Tibial artery (tissue), 4 donors: Measurements from ENCODE around the gene ADCY7.

Experiments
- DNase-seq, 2 donors: peaks; one replicate each; pipeline ENCODE4 v3.0.0-alpha.2; 2019
- H3K27ac ChIP-seq, 2 donors: fragments of 200-600 bp; sonication (generic) in 1 of 2; 1 replicate in 1 of 2; 2 replicates in 1 of 2; pipeline ENCODE4 v1.5.1; 2018 to 2019; ENCODE audit warnings: mild to moderate bottlenecking in 1 of 2
- H3K27me3 ChIP-seq, 2 donors: fragments of 200-600 bp; sonication (generic) in 1 of 2; one replicate each; pipeline versions ENCODE4 v1.5.1 to v1.6.0; 2016 to 2019
- H3K36me3 ChIP-seq, 3 donors: fragments of 200-600 bp; sonication (generic) in 2 of 3; one replicate each; pipeline ENCODE4 v1.5.1; 2016 to 2019; ENCODE audit warnings: mild to moderate bottlenecking in 2 of 3
- H3K4me1 ChIP-seq, 4 donors: fragments of 200-600 bp; sonication (generic) in 2 of 4; 1 replicate in 3 of 4; 2 replicates in 1 of 4; pipeline ENCODE4 v1.5.1; 2016 to 2019
- H3K4me3 ChIP-seq, 2 donors: fragments of 200-600 bp; sonication (generic) in 1 of 2; 1 replicate in 1 of 2; 2 replicates in 1 of 2; pipeline ENCODE4 v1.5.1; 2018 to 2019; ENCODE audit warnings: mild to moderate bottlenecking in 2 of 2
- H3K9me3 ChIP-seq, 3 donors: fragments of 200-600 bp; sonication (generic) in 1 of 3; one replicate each; pipeline ENCODE4 v1.5.1; 2016 to 2019
- intact Hi-C: fragments of 100-400 bp; cut with DNase I; formaldehyde crosslinking; loops from one replicate; pipeline ENCODE4 v1.15.0; 2023; ENCODE audit warnings: low total_unique reads
- TF ChIP-seq, protein P1 (sequence below), 2 experiments: fragments of 200-600 bp in 1 of 2; fragments of 450-650 bp in 1 of 2; IDR thresholded peaks; one replicate each; pipeline ENCODE4 v1.5.1; 2017 to 2019; ENCODE audit warnings: antibody characterized with exemption in 2 of 2, mild to moderate bottlenecking in 1 of 2, moderate library complexity in 1 of 2

The ADCY7 gene

DNA sequence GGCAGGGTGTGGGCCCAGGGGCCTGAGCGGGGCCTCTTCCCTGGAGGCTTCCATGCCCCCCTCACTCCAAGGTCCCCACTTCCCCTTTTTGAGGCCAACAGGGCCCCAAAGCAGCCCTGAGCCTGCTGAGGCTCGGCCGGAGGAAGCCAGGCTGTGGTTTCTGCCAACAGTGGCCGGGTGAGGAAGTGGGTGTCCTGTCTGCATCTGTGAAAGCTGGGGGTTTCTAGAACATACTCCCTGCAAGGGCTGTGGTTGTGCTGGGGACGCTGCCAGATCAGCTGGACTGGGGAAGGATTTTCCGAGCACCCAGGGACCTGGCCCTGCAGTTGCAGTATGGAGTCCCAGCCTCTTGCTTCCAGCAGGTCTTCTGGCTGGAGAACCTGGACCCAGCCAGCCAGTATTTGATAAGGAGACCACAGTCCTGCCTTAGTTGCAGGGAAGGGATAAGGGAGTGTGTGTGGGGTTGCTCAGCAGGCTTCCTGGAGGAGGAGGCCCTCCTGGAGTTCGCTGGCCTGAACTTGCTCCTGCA is 15.7 kb downstream of the ADCY7 start:
- Histone ChIP-seq H3K4me3 (no peak overlapping the region), H3K27me3 (no peaks in the 10 kb centered on the region), H3K4me1 (peaks cover 0 to 14% (median 0%) of the 10 kb centered on the region in 4 donors), H3K36me3 (no peaks in the 10 kb centered on the region), H3K27ac (peak overlapping the region in 1 of 2 donors; percentile 9), H3K9me3 (no peaks in the 10 kb centered on the region)
- peak; percentile 78 to 87 for DNase-seq
- intact Hi-C loops, result no loop called here
- TF ChIP-seq, protein P1, sequence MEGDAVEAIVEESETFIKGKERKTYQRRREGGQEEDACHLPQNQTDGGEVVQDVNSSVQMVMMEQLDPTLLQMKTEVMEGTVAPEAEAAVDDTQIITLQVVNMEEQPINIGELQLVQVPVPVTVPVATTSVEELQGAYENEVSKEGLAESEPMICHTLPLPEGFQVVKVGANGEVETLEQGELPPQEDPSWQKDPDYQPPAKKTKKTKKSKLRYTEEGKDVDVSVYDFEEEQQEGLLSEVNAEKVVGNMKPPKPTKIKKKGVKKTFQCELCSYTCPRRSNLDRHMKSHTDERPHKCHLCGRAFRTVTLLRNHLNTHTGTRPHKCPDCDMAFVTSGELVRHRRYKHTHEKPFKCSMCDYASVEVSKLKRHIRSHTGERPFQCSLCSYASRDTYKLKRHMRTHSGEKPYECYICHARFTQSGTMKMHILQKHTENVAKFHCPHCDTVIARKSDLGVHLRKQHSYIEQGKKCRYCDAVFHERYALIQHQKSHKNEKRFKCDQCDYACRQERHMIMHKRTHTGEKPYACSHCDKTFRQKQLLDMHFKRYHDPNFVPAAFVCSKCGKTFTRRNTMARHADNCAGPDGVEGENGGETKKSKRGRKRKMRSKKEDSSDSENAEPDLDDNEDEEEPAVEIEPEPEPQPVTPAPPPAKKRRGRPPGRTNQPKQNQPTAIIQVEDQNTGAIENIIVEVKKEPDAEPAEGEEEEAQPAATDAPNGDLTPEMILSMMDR (IDR thresholded peaks at IDR 0.05), result no peak

DNA sequence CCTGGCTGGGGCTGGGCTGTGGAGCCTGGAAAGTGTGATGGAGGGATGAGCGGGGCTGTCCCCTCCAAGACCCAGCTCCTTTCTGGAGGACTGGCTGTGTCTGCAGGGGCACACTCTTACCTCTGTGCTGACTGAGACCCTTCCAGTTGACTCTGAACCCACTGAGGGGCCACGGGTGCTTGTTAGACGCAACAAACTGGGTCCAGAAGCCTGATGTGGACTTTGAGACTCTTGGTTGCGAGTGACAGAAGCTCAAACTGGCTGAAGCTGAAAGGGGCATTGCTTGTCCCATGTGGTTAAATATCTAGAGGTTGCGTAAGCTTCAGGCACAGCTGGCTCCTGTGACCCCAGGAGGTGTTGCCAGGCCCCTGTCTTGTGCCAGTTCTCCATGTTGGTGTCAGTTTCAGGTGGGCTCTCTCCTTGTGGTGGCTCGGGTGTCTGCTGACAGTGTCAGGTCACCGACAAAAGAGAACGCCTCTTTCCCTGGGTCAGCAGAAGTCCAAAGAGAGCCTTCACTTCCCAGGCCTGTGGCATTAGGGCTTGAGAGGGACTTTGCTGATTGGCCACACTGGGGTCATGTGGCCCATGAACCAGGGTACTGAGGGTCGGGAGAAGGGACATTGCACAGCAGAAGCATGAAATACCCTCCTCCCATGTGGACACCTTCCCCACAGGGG is 16.7 kb downstream of the ADCY7 start:
- intact Hi-C loops, result no loop called here
- TF ChIP-seq, protein P1 (IDR thresholded peaks at IDR 0.05), result no peak
- DNase-seq, result no peak

DNA sequence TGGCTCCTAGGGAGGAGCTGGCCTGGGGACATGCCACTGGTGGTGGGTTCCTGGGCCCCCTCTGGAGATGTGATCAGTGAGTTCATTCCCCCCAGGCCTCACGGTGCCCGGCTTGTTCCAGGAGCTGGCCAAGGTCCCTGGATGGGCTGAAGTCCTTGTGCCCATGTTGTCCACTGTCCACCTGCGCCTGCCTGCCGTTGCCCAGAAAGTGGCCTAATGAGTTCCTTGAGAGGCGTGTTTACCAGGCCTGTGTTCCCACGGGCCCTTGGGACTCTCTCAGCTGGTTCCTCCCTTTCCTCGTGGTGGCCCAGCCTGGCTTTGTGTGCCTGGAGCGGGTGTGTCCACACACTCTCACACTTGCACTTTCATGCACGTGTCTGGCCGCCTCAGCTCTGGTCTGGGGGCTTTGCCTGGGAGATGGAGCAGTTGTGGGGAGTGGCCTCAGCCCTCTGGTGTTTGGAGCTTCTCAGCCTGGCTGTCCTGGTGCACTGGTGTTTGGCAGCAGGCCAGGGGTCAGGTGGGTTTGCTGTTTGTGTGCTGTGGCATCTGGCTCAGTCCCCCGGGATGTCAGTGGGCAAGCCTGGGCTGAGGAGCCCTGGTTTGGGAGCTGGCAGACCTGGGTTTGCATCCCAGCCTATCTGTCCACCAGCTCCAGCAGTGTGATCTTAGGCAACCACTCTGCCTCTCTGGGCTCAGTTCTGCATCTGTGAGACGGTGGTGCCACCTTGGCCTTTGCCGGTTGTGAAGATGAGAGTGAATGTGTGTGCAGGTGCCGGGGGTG is 18.0 kb downstream of the ADCY7 start:
- peaks cover 0 to 14% (median 0%) of the 10 kb centered on the region in 4 donors for H3K4me1 ChIP-seq
- H3K27ac ChIP-seq, result no peak overlapping the region
- peak; percentile 76 to 84 for DNase-seq
- TF ChIP-seq, protein P1 (IDR thresholded peaks at IDR 0.05), result no peak
- intact Hi-C loops, result no loop called here
- no peaks in the 10 kb centered on the region for H3K9me3 ChIP-seq
- no peak overlapping the region for H3K4me3 ChIP-seq
- no peaks in the 10 kb centered on the region for H3K27me3 ChIP-seq
- H3K36me3 ChIP-seq, result no peaks in the 10 kb centered on the region

More for the DNA sequence above, 16.7 kb downstream of the ADCY7 start:
- no peaks in the 10 kb centered on the region for H3K36me3 ChIP-seq
- H3K27ac ChIP-seq, result no peak overlapping the region
- no peaks in the 10 kb centered on the region for H3K27me3 ChIP-seq
- peaks cover 0 to 14% (median 0%) of the 10 kb centered on the region in 4 donors for H3K4me1 ChIP-seq
- H3K4me3 ChIP-seq, result no peak overlapping the region
- no peaks in the 10 kb centered on the region for H3K9me3 ChIP-seq

DNA sequence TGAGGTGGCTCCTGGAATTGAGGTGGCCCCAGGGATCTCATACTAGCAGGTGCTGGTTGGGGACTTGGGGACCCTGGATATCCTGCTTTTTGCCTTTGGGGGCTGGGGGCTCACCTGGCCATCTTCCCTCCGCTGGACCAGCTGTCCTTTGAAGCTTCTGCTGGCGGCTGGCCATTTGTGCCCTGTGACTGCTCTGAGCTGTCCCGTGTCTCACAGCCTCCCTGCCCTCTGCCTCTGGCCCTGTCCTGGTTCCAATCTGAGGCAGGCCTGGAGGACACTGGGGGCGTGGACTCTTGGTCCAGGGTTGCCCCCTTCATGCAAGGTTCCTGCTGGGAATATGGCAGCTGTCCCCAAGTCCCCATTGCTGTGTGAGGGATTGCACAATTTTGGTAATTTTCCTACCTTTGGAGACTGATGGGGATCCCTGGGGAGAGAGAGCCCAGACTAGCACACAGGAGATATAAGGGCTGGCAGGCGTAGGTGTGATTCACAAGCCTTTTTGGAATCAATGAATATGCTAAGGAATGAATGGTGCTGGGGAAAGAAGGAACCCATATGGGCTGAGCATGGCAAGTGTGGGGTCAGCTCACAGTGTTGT is 19.2 kb downstream of the ADCY7 start:
- Histone ChIP-seq H3K4me1 (peaks cover 0 to 14% (median 0%) of the 10 kb centered on the region in 4 donors), H3K4me3 (no peak overlapping the region), H3K27ac (no peak overlapping the region), H3K27me3 (no peaks in the 10 kb centered on the region), H3K9me3 (no peaks in the 10 kb centered on the region), H3K36me3 (no peaks in the 10 kb centered on the region)
- no peak for DNase-seq
- intact Hi-C loops, result no loop called here
- TF ChIP-seq, protein P1 (IDR thresholded peaks at IDR 0.05), result no peak

DNA sequence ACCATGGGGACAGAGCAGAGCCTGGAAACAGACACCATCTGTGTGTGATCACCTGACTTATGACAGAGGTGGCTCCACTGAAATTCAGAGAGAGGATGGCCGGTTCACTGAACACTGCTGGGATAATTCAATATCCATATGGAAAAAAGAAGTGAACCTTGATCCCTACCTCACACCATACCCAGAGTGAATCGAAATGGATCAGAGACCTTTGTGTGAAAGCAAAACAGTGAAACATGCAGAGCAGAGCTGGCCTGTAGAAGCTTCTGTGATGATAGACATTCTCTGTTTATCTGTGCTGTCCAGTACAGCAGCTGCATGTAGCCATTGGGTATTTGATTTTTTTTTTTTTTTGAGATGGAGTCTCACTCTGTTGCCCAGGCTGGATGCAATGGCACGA is 20.3 kb downstream of the ADCY7 start:
- Histone ChIP-seq H3K27me3 (no peaks in the 10 kb centered on the region), H3K36me3 (no peaks in the 10 kb centered on the region), H3K27ac (no peak overlapping the region), H3K9me3 (no peaks in the 10 kb centered on the region), H3K4me1 (peaks cover 0 to 14% (median 0%) of the 10 kb centered on the region in 4 donors), H3K4me3 (no peak overlapping the region)
- intact Hi-C loops, result no loop called here
- TF ChIP-seq, protein P1 (IDR thresholded peaks at IDR 0.05), result no peak
- DNase-seq, result no peak
